T-helper 2 cell (primary cell): ENCODE data around the gene TMEM248.
"Not testable (repeated sequence)": the region's sequence is repeated elsewhere in the genome, so short reads cannot be mapped to it uniquely, and the experiment has no call there.

ENCODE experiments used
- DNase-seq, 5 experiments: peaks; one replicate each; pipeline versions ENCODE4 v3.0.0 to v3.0.0-alpha.2; 2012 to 2022

TMEM248 gene

DNA sequence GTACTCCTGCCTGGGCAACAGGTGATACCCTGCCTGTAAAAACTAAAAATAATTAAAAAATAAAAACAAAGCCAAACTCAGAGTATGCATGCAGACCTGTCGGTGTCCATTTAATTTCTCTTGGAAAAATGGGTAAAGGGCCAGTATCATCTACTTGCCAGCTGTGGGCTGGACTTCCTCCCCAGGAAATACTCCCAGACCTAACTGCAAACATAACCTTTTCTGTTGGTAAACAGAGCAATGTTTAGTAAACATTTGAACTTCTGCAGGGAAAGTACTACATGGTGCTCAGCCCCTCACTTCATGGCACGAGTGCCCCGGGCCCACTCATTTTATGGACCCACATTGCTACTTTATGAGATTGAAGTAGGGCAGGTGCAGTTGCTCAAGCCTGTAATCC lies 10.2 kb upstream of the TMEM248 start:
- DNase-seq = no peak

DNA sequence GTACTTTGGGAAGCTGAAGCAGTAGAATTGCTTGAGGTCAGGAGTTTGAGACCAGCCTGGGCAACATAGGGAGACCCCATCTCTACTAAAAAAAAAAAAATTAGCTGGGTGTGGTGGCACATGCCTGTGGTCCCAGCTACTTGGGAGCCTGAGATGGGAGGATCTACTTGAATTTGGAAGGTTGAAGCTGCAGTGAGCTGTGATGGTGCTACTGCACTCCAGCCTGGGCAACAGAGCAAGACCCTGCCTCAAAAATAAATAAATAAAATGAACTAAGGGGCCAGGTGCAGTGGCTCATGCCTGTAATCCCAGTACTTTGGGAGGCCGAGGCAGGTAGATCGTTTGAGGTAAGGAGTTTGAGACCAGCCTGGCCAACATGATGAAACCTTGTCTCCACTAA lies 9.8 kb upstream of the TMEM248 start:
- not testable (repeated sequence) for DNase-seq

DNA sequence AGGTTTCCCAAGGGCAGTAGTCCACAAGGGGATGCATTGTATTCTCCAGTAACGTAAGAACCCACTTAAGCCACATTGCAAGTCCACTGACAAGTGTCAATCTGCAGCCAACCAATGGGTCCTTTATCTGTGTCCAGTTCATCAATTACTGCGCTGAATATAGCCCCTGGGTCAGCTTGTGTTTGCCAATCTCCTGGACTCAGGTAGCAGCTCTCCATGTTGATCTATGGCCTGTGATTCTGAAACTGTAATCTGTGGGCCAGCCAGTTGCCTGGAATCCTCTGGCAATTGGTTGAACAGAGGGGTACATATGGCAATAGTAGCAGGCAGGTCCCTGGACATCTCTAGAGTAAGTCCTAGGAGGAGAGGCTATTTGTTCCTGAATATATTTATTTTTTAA lies 8.8 kb upstream of the TMEM248 start:
- no peak for DNase-seq

- no peak for DNase-seq
These were observed 7.6 kb upstream of the TMEM248 start for GRCh38 chr7:66913118-66914037.

DNA sequence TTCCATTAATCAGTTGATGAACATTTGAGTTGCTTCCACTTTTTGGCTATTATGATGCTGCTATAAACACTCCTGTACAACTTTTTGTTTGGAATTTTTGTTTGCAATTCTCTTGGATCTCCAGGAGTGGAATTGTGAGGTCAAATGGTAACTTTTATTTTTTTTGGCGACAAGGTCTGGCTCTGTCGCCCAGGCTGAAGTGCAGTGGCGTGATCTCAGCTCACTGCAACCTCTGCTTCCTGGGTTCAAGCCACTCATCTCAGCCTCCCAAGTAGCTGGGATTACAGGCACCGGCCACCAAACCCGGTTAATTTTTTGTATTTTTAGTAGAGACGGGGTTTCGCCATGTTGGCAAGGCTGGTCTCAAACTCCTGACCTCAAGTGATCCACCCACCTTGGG lies 3.1 kb upstream of the TMEM248 start:
- not testable (repeated sequence) for DNase-seq

- no peak for DNase-seq
These were observed 1.7 kb upstream of the TMEM248 start for GRCh38 chr7:66919304-66919703.

DNA sequence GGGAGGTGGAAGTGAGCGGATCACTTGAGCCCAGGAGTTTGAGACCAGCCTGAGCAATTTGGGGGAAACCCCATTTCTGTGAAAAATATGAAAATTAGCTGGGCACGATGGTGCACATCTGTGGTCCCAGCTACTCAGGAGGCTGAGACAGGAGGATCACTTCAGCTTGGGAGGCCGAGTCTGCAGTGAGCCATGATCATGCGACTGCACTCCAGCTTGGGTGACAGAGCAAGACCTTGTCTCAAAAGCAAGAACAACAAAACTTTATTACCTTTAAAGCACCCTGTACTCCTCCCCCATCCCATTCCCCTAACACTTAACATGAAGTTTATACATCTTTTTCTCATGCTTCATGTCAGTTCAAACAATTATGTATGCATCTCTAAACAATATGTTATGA lies 1.3 kb upstream of the TMEM248 start:
- no peak for DNase-seq

DNA sequence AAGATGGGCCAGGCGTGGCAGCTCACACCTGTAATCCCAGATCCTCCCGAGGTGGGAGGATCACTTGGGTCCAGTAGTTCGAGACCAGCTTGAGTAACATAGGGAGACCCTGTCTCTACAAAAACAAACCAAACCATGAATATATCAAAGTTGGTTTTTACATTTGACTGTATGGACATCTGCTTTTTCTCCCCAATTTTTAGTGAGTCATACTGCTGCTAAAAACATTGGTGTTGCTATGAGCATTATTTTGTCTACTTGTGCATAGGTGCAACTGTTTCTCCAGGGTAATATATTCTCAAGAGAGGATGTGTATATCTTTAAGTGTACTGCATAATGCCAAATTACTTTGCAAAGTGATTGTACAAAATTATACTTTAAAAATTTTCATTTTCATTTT lies 769 bp upstream of the TMEM248 start:
- DNase-seq = no peak

- DNase-seq = peak in 2 of 5 experiments; percentile 10 to 27
These were observed 432 bp downstream of the TMEM248 start for GRCh38 chr7:66921396-66921917.

DNA sequence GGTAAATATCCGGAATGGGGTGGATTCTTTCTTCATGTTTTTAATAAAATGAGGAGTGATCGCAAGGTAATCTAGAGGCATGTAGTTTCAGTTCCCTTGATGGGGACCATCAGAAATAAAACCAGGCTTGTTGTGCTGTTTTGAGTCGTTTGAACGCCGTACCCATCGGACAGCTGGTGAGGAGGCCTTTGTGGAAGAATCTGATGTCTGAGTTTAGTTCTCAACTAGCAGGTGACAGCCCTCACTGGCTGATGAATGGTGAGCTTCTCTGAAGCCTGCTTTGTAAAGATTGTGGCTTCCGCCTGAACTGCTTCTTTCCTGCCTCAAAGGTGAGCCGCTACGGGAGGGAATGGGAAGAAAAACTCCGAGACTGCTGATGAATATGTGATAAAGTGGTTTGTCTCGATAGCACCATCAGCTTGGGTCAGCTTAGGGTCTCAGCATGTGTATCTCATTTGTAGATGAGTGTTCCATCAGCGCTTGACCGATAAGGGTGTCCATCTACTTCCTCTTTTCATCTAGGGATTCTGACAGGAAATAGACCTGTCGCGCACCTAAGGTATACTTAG lies 977 bp downstream of the TMEM248 start:
- peak in 3 of 5 experiments; percentile 13 to 63 (median 19) for DNase-seq

GRCh38 chr7:66925255-66925654 lies 4.2 kb downstream of the TMEM248 start:
- DNase-seq = no peak

GRCh38 chr7:66927348-66927948 lies 6.4 kb downstream of the TMEM248 start:
- DNase-seq = no peak

GRCh38 chr7:66928388-66928787 lies 7.4 kb downstream of the TMEM248 start:
- no peak for DNase-seq

DNA sequence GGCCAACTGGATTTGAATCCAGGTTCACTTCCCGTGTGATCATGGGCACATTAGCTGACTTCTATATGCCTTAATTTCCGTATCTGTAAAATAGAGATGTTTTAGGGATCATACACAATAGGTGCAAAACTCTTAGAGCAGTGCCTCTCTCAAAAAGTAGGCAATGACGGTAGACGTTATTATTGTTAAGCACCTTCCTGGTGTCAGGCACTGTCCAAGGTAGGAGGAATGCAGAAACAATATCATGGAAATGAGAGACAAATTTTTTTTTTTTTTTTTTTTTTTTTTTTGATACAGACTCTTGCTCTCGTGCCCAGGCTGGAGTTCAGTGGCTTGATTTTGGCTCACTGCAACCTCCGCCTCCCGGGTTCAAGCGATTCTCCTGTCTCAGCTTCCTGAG lies 8.1 kb downstream of the TMEM248 start:
- no peak for DNase-seq

DNA sequence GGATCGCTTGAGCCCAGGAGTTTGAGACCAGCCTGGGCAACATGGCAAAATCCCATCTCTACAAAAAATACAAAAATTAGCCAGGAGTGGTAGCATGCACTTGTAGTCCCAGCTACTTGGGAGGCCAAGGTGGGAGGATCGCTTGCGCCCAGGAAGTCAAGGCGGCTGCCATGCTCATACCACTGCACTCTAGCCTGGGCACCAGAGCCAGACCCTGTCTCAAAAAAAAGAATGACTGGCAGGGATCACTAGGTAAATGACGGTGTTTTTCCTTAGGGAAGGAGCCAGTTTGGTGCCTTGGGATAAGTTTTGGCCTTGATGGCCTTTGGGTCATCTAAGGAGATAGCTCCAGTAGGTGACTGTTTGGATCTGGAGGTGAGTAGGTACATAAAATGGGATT lies 8.9 kb downstream of the TMEM248 start:
- DNase-seq = no peak

DNA sequence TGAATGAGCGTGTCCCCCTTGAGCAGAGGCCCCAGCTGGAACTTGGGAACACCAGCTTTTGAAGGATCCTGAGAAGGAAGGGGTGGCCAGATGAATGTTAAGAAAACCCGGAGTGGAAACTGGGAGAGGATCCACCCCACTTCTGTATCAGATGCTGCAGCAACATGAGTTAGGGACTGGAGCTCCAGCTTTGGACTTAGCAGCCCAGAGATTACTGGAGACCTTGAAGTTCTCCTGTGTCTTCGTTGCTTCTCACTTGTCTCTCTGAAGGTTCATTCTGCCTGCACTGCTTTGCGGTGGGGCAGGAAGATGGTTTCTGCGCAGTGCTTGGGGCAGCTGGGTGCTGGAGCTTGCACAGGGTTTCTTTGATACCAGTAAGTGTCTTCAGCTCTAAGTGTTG lies 9.3 kb downstream of the TMEM248 start:
- DNase-seq = no peak

DNA sequence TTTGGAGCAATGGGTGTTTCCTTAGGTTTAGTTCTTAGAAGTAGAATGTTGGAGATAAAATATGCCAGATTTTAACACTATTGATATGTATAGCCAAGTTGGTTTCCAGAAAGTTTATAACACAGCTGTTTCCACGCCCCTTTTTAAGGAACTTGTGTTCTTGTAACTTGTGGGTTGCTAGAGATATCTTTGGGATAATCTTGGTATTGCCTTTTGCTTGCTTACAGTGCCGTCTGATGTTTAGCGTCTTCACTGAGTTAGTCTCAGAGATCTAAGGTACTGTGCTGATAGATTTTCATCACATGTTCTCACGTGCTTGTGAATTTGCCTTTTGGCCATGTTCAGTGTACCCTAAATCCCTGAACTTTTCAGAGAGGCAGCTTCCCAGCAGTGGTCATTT lies 12.4 kb downstream of the TMEM248 start:
- DNase-seq = no peak

DNA sequence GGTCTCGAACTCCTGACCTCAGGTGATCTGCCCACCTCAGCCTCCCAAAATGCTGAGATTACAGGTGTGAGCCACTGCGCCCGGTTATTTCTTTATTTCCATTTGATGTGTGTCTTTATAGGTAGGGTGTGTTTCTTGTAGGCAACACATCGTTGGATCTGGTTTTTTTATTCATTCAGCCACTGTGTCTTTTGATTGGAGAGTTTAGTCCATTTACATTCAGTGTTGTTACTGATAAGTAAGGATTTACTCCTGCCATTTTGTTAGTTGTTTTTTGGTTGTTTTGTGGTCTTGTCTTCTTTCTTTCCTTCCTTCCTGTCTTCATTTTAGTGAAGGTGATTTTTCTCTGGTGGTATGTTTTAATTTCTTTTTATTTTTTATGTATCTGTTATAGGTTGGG lies 16.9 kb downstream of the TMEM248 start:
- no peak for DNase-seq

DNA sequence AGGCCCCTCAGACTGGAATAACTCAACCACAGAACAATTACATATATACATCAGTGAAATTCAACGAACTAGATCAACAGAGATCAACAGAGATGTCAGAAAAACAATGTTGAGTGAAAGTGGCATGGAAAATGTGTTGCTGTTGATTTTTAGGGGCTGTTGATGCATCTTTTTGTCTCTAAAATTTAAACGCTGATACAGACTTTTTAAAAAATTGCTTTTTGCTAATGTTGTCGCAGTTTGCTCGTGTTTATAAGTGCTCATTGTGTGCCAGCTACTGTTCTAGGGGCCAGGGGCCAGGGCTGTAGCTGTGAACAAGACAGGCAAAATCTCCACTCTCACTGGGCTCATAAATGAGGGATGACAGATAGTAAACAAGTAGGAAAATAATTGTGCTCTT lies 18.3 kb downstream of the TMEM248 start:
- no peak for DNase-seq

DNA sequence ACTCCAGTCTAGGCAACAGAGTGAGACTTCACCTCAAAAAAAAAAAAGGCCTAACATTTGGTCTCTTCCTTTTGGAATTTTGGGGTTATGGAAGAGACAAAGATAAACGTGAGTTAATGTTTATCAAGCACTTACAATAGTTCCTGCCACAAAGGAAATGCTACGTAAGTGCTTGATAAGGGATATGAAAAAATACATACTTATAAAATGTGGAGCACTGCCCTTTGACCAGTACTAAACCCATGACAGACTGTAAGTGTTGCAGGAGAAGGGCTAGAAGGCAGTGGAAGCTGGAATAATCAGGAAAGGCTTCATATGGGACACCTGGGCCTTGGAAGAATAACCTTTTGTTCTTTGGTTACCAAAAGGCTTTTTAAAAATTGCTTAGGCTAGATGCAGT lies 25.5 kb downstream of the TMEM248 start:
- no peak for DNase-seq

GRCh38 chr7:66948480-66949109 lies 27.6 kb downstream of the TMEM248 start:
- no peak for DNase-seq

- DNase-seq = no peak
These were observed 29.3 kb downstream of the TMEM248 start for GRCh38 chr7:66950311-66950710.

- no peak for DNase-seq
These were observed 29.7 kb downstream of the TMEM248 start for GRCh38 chr7:66950763-66951162.
